H7 (cell line): ENCODE measurements around the gene GOLPH3. TPM values are rescaled to one million over a fixed set of nuclear protein-coding genes. Genes with fewer than 3 reads are reported as not detected.

Experiments
- DNase-seq: peaks from one replicate; pipeline ENCODE4 v3.0.0; 2012
- H3K27me3 ChIP-seq: 2 replicates; pipeline ENCODE4 v1.6.0; 2011; ENCODE audit warnings: mild to moderate bottlenecking, low read length; ENCODE audit not compliant: control insufficient read depth, insufficient read depth
- H3K36me3 ChIP-seq: replicated peaks from 2 replicates; pipeline ENCODE4 v1.5.1; 2011; ENCODE audit warnings: low read length; ENCODE audit not compliant: control insufficient read depth, insufficient read depth
- H3K4me3 ChIP-seq: 2 replicates; pipeline ENCODE4 v1.5.1; 2011; ENCODE audit warnings: low read depth, mild to moderate bottlenecking, control low read depth, low read length, moderate library complexity; ENCODE audit not compliant: insufficient read depth
- total RNA-seq: library from RNA; depleted of rRNA; stranded (reverse); fragments of >200 nt; shearing (Covaris generic); gene quantifications from 2 replicates; pipeline ENCODE4 v1.2.3, GENCODE V29; 2014

The GOLPH3 gene
- total RNA-seq, 1 experiment from 2014 or later = 72.9 TPM

- no peaks in the 10 kb centered on the region for H3K27me3 ChIP-seq
- H3K36me3 ChIP-seq = peaks cover 36% of the 10 kb centered on the region
- no peak overlapping the region for H3K4me3 ChIP-seq
- no peak for DNase-seq
These were observed 66.8 kb downstream of the GOLPH3 start for GRCh38 chr5:32107291-32107690.

- Histone ChIP-seq H3K4me3 (no peak overlapping the region), H3K27me3 (no peaks in the 10 kb centered on the region), H3K36me3 (peaks cover 44% of the 10 kb centered on the region)
- no peak for DNase-seq
These were observed 70.6 kb downstream of the GOLPH3 start for GRCh38 chr5:32103521-32103920.

GRCh38 chr5:32102254-32102986 lies 71.7 kb downstream of the GOLPH3 start:
- H3K36me3 ChIP-seq = peaks cover 44% of the 10 kb centered on the region
- no peak for DNase-seq

GRCh38 chr5:32100691-32101302 lies 73.3 kb downstream of the GOLPH3 start:
- Histone ChIP-seq H3K27me3 (no peaks in the 10 kb centered on the region), H3K4me3 (no peak overlapping the region), H3K36me3 (peaks cover 38% of the 10 kb centered on the region)
- DNase-seq = no peak

More at GRCh38 chr5:32102254-32102986, 71.7 kb downstream of the GOLPH3 start:
- H3K4me3 ChIP-seq = no peak overlapping the region
- no peaks in the 10 kb centered on the region for H3K27me3 ChIP-seq

- no peak for DNase-seq
- no peak overlapping the region for H3K4me3 ChIP-seq
- H3K36me3 ChIP-seq = peaks cover 38% of the 10 kb centered on the region
- H3K27me3 ChIP-seq = no peaks in the 10 kb centered on the region
These were observed 73.9 kb downstream of the GOLPH3 start for GRCh38 chr5:32100230-32100629.

- H3K36me3 ChIP-seq = peaks cover 37% of the 10 kb centered on the region
- no peaks in the 10 kb centered on the region for H3K27me3 ChIP-seq
- H3K4me3 ChIP-seq = no peak overlapping the region
- DNase-seq = no peak
These were observed 74.6 kb downstream of the GOLPH3 start for GRCh38 chr5:32099486-32100035.

- no peak for DNase-seq
- peaks cover 36% of the 10 kb centered on the region for H3K36me3 ChIP-seq
- H3K4me3 ChIP-seq = no peak overlapping the region
- H3K27me3 ChIP-seq = no peaks in the 10 kb centered on the region
These were observed 75.2 kb downstream of the GOLPH3 start for GRCh38 chr5:32098890-32099310.

- no peak overlapping the region for H3K4me3 ChIP-seq
- peak; percentile 39 for DNase-seq
- peaks cover 30% of the 10 kb centered on the region for H3K36me3 ChIP-seq
- H3K27me3 ChIP-seq = no peaks in the 10 kb centered on the region
These were observed 75.8 kb downstream of the GOLPH3 start for GRCh38 chr5:32098291-32098690.

- Histone ChIP-seq H3K27me3 (no peaks in the 10 kb centered on the region), H3K4me3 (no peak overlapping the region), H3K36me3 (peaks cover 22% of the 10 kb centered on the region)
- DNase-seq = no peak
These were observed 77.1 kb downstream of the GOLPH3 start for GRCh38 chr5:32096891-32097595.

GRCh38 chr5:32095261-32095671 lies 78.9 kb downstream of the GOLPH3 start:
- no peaks in the 10 kb centered on the region for H3K27me3 ChIP-seq
- DNase-seq = no peak
- H3K4me3 ChIP-seq = no peak overlapping the region
- H3K36me3 ChIP-seq = peaks cover 13% of the 10 kb centered on the region

- Histone ChIP-seq H3K4me3 (no peak overlapping the region), H3K27me3 (no peaks in the 10 kb centered on the region), H3K36me3 (peaks cover 11% of the 10 kb centered on the region)
- DNase-seq = no peak
These were observed 79.4 kb downstream of the GOLPH3 start for GRCh38 chr5:32094691-32095090.

GRCh38 chr5:32092938-32093812 lies 80.9 kb downstream of the GOLPH3 start:
- DNase-seq = peak; percentile 88
- H3K36me3 ChIP-seq = peaks cover 6% of the 10 kb centered on the region
- H3K4me3 ChIP-seq = no peak overlapping the region
- no peaks in the 10 kb centered on the region for H3K27me3 ChIP-seq

GRCh38 chr5:32090755-32091128 lies 83.4 kb downstream of the GOLPH3 start:
- DNase-seq = no peak
- peaks cover 8% of the 10 kb centered on the region for H3K36me3 ChIP-seq
- no peak overlapping the region for H3K4me3 ChIP-seq
- no peaks in the 10 kb centered on the region for H3K27me3 ChIP-seq
